Measurements from ENCODE around the gene ADORA2A.

- TF ChIP-seq FOXP2 (optimal IDR thresholded peaks at IDR 0.05; ENCODE audit: borderline replicate concordance, extremely low read depth, extremely low read length, insufficient read depth) (peak; percentile 30), POLR2AphosphoS5 (IDR thresholded peaks at IDR 0.05; ENCODE audit: low read depth, low read length) (no peak), TAF1 (IDR thresholded peaks at IDR 0.05; ENCODE audit: borderline replicate concordance, insufficient read depth, low read length) (no peak), SIN3A (IDR thresholded peaks at IDR 0.05; ENCODE audit: borderline replicate concordance, insufficient read depth, low read length) (no peak)
- TF ChIP-seq, protein P1, sequence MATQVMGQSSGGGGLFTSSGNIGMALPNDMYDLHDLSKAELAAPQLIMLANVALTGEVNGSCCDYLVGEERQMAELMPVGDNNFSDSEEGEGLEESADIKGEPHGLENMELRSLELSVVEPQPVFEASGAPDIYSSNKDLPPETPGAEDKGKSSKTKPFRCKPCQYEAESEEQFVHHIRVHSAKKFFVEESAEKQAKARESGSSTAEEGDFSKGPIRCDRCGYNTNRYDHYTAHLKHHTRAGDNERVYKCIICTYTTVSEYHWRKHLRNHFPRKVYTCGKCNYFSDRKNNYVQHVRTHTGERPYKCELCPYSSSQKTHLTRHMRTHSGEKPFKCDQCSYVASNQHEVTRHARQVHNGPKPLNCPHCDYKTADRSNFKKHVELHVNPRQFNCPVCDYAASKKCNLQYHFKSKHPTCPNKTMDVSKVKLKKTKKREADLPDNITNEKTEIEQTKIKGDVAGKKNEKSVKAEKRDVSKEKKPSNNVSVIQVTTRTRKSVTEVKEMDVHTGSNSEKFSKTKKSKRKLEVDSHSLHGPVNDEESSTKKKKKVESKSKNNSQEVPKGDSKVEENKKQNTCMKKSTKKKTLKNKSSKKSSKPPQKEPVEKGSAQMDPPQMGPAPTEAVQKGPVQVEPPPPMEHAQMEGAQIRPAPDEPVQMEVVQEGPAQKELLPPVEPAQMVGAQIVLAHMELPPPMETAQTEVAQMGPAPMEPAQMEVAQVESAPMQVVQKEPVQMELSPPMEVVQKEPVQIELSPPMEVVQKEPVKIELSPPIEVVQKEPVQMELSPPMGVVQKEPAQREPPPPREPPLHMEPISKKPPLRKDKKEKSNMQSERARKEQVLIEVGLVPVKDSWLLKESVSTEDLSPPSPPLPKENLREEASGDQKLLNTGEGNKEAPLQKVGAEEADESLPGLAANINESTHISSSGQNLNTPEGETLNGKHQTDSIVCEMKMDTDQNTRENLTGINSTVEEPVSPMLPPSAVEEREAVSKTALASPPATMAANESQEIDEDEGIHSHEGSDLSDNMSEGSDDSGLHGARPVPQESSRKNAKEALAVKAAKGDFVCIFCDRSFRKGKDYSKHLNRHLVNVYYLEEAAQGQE (IDR thresholded peaks at IDR 0.05; ENCODE audit: insufficient read depth in 1 of 2, low read depth in 2 of 2, low read length in 2 of 2), result peak in 1 of 2 experiments; percentile 71; a peak in 2 of 4 replicates
Observed at GRCh38 chr22:24402460-24403192, 24.8 kb upstream of the ADORA2A start.

All from PFSK-1 (cell line).